ENCODE measurements around the gene ENO1. TPM values are rescaled to one million over a fixed set of nuclear protein-coding genes. Genes with fewer than 3 reads are reported as not detected.
A peak's percentile ranks its signal among the peaks of the same experiment; 100 is the strongest.
"Not testable (repeated sequence)": the region's sequence is repeated elsewhere in the genome, so short reads cannot be mapped to it uniquely, and the experiment has no call there.

Gene ENO1
- 1,108 and 1,420 TPM in 2 replicates for total RNA-seq

DNA sequence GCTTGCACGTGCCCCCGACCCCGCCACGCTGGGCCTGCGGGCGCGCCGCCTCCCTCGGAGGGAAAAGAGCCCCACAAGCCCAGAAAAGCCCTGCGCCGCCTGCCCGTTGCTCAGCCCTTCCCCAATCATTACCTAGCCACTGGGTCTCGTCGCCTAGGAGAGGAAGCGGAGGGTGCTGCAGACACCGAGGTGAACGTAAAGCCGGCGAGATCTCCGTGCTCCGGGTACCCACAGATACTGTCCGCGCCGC, at the start of gene ENO1:
Gene ENO1, minus strand, starts transcription at position 239 of the 250 bp plus-strand sequence. CDS start 3,778 bp downstream, outside the sequence.
- no peak for DNase-seq (ENCODE audit: extremely low read depth, low read depth, low spot score)

DNA sequence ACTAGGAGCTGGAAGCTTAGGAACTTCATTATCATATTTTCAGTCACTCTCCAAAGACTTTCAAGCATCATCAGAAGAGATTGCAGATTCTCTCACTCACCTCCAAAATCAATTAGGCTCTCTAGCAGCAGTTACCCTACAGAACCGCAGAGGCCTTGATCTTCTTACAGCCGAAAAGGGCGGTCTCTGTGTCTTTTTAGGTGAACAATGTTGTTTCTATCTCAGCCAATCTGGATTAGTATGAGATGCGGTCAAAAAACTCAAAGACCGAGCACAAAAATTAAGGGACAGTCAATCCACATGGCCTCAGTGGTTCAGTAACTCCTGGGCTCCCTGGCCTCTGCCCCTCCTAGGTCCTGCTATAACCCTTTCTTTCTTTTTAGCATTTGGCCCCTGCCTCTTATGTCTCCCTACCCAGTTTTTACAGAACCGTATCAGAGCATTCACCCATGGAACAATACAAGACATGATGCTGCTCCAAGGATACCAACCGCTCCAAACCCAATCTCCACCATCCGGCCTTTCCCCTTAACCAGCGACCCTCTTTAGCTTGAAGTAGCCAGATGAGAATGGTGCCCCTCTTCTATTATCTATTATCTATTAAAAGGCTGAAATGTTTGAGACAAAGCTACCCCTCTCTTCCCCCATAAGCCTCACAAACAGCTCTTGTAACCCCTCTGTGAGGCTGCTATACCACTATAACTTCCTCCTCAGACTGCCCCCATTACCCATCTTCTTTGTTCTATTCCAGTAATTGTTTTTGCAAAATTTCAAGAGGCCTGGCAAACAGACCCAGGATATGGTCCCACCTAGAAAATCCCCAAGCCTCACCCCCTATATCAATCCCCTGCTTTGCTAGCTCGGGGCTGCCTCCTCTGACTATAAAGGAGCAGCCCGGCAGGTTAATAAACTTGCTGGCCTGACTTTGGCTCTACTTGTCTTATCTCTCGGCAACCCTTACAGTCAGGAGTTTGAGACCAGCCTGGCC, 48.5 kb upstream of the ENO1 start:
- DNase-seq (ENCODE audit: extremely low read depth, low read depth, low spot score), result no peak

DNA sequence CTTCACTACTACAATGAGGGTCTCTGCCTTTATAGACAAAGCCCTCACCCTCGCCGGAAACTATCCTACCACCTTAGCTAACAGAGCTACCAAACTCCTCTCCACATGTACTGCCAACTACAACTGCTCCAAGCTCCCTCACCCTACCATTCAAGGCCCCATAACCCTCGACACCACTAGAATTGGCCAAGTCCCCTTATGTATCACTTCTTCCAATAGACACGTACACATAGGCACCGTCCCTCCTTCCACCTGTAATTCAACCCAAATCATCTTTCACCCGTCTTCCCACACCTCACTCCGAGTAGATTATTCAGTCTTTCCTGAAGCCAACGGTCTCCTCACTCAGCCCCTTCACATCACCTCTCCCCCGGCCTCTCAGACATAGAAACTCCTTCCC, 47.5 kb upstream of the ENO1 start:
- DNase-seq (ENCODE audit: extremely low read depth, low read depth, low spot score), result no peak

DNA sequence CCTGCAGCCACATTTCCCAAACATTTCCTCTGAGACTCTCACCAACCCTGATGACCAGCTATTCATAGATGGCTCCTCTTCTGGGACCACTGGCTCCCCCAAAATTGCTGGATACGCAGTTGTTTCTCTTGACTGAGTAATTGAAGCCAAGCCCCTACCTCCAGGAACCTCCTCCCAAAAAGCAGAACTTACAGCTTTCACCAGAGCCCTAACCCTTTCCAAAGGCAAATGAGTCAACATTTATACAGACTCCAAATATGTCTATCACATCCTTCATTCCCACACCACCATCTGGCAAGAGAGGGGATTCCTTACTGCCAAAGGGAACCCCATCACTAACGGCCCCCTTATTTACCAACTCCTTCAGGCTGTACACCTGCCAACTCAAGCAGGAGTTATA, 46.9 kb upstream of the ENO1 start:
- DNase-seq (ENCODE audit: extremely low read depth, low read depth, low spot score), result no peak

DNA sequence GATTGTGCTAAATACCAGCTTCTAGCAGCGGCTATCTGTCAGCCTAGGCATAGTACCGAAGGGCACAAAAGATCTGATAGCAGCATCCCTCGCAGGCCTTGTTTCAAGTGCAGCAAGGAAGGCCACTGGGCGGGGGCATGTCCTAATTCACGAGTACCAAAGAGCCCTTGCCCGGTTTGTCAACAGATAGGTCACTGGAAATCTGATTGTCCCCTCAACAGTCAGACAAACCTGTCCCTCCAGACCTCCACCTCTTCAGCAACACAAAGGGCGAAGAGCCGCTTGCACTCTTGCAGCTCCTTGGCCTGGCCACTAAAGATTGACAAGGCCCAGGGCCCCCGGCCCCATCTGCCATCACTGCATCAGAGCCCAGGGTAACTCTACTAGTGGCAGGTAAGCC, 44.5 kb upstream of the ENO1 start:
- no peak for DNase-seq (ENCODE audit: extremely low read depth, low read depth, low spot score)

DNA sequence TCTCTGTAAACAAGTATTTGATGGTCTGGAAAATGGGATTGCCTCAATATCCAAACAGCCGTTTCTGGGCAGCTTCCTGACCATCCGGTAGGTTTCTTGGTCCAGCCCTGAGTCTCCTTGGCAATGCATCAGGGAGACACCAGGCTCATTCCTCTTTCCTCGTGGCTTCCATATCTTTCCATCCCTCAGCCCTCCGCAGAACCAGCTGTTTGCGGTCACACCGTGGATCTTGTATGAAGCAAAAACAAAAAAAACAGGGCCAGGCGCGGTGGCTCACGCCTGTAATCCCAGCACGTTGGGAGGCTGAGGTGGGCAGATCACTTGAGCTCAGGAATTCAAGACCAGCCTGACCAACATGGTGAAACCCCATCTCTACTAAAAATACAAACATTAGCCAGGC, 39.0 kb upstream of the ENO1 start:
- not testable (repeated sequence) for DNase-seq (ENCODE audit: extremely low read depth, low read depth, low spot score)

DNA sequence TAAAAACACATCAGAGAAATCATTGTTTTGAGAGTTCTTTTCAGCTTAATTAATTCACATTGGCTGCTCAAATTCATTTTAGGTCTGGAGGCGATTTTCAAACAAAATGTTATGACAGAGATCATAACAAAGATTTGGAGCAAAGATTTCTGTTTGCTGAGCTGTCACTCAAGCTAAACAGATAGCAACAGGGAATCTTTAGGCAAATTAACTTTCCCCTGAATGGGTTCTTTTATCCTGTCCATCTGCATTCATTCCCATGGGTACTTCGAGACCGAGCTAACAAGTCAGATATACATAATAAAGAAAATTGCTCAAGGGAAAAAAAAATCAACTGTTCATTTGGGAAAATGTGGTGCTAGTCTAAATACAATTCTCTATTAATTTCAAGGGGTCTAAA, 37.0 kb upstream of the ENO1 start:
- DNase-seq (ENCODE audit: extremely low read depth, low read depth, low spot score), result no peak

DNA sequence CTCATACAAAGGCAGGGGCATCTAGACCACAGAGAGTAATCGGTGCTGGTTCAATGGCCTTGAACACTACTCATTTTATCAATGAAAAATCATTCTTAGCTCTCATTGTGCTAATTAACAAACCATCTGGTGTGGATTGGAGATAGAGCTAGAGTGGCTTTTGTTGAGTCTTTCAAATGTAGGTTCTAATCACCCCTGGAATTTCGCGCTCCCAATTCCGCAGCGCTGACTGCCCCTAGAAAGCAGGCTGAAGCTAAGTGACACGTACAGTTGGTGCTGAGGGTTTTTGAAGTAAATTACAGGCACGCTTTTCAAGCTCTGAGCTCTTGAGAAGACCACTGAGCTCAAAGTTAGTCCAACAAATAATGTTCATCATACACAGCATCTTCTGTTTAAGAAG, 36.0 kb upstream of the ENO1 start:
- DNase-seq (ENCODE audit: extremely low read depth, low read depth, low spot score), result no peak

DNA sequence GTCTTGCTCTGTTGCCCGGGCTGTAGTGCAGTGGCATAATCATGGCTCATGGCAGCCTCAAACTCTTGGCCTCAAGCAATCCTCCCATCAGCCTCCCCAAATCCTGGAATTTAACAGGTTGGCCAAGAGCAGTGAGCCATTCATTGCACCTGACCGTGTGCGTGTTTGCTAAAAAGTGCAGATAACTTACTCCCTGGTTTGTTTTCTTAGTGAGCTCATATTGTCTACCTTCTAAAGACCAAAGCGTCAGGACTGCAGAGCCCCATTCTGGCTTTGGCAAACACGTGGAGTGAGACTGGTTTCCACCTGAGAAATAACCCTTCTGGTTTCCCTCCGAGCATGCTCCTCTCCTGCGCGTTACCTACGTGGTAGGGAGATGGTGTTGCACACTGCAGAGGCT, 35.0 kb upstream of the ENO1 start:
- no peak for DNase-seq (ENCODE audit: extremely low read depth, low read depth, low spot score)

DNA sequence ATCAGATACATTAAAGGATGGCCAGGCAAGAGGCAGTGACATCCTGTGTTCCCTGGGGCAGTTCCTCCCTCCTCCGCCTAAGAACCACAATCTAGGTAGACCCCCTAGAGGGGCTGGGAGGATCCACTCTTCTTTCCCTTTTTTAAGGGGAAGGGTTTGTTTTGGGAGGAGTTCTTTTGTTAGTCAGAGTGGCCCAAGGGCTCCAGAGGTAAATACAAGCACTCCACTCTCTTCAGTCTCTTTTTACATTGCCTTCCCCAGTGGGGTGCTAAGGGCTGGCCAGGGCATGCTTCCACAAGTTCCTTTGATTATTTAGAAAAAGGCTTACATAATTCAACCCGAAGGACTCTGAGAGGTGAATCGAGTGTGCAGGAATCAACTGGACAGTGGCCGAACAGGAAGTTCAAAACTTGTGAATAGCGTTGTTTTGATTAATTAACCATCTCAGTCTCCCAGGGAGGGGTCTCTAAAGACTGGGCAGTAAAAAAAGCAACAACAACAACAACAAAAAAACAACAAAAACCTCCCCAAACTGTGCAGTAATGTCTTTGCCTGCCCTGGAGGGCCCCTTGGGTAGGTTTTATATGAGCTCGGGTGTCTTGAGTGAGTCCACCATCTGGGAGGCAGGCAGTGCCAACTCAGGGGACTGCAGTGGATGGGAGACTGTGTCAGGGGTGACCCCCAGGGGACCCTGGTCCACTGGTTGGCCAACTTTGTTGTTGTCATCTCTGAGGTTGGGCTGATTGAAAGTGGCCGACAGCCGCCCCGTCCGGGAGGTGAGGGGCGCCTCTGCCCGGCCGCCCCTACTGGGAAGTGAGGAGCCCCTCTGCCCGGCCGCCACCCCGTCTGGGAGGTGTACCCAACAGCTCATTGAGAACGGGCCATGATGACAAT, 33.2 kb upstream of the ENO1 start:
- DNase-seq (ENCODE audit: extremely low read depth, low read depth, low spot score), result no peak

DNA sequence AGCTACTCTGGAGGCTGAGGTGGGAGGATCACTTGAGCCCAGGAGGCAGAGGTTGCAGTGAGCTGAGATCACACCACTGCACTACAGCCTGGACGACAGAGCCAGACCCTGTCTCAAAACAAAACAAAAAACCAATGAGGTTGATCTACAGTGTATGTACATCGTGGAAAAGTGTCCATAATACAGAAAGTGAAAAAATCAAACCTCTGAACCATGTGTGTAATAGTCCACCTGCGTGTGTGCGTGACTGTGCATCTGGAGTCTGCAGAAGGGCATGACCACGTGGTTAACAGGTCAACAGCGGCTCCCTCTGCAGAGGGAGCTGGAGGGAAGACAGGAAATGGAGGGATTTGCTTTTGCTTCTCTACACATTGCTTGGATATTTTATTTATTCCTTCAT, 32.4 kb upstream of the ENO1 start:
- DNase-seq (ENCODE audit: extremely low read depth, low read depth, low spot score), result no peak

DNA sequence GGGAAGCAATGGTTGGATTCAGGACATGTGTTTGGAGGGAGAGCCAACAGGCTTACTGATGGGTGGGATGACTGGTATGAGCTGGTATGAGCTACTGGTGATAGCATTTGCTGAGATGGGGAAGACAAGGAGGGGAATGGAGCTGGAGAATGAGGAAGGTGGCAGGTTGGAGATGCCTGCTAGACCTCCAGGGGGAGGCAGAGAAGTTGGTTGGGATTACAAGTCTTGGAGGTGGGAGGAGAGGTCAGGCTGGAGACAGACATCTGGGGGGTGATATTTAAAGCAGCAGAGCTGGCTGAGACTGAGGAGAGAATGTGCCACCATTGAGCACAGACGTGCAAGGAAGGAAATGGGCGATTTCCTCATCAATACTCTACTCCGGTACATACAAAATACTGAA, 31.8 kb upstream of the ENO1 start:
- no peak for DNase-seq (ENCODE audit: extremely low read depth, low read depth, low spot score)

DNA sequence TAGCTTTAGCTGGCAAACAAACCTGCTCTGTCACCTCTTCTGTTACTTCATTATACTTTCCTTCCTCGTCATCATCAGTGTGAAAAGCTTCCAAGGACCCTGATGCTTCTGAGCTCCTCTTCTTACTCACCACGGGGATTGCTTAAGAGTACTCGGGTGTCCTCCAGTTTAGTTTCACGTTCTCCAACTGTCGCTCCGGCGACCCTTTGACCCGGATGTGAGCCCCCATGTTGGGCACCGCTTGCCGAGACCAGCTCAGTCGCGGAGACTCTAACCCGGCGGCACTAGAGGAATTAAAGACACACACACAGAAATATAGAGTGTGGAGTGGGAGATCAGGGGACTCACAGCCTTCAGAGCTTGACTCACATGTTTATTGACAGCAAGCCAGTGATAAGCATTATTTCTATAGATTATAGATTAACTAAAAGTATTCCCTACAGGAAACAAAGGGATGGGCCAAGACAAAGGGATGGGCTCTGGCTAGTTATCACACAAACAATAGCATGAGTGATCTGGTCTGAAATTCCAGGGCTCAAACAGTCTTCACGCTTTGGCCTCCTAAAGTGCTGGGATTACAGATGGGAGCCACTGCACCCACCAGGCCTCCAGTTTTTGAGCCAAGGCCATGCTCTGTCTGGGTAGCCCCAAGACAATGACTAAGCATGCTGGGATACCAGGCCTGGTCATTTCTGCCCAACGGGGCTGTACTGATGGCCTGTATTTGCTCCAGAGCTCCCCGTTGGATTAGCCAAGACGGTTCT, 30.1 kb upstream of the ENO1 start:
- no peak for DNase-seq (ENCODE audit: extremely low read depth, low read depth, low spot score)

DNA sequence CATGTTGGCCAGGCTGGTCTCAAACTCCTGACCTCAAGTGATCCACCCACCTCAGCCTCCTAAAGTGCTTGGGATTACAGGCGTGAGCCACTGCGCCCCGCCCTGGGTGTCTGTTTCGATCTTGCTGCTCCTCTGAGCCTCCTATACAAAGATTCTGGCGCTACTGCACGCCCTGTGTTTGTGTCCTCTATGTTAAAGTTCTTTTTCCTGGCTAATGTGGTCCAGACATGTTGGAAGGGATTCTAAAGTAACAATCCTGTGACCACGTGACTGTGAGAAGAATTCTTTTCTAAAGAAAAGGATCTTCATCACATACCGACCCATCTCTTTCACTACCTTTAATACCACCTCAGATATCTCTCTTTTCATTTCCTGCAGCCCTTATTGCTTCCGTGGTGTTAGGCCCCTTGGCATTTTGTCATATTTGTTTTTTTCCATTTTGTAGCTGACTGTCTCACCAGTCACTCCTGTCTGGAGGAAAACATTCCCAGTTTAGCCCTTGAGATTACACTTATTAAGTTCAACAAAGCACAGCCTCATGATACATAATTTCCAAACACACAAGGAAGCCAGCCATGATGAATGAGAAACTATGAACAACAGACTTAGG, 27.2 kb upstream of the ENO1 start:
- DNase-seq (ENCODE audit: extremely low read depth, low read depth, low spot score), result no peak

DNA sequence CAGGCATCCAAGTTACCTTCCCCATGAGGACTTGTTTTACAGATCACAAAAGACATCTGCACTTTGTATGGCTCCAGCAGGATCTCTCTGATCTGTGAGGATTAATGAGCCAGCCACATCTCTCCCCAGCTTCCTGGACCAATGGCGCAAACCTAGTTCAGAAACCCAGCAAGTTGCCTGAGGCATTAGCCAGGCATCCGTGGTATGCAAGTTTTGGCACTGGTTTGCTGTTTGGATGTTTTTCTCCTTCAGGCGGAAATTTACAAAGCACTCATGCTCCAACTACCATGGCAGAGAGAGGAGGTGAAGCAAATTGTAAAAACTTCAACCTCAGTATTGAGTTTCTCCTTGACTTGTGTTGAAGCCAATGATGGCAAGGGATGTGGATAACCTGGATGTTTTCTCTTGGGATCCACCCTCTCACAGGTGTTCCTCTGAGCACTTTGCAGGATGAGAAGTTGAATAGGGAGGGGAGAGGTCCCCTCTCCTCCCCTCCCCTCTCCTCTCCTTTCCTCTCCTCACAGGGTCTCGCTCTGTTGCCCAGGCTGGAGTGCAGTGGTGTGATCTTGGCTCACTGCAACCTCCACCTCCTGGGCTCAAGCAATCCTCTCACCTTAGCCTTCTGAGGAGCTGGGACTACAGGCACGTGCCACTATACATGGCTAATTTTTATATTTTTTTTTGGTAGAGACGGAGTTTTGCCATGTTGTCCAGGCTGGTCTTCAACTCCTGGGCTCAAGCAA, 25.6 kb upstream of the ENO1 start:
- DNase-seq (ENCODE audit: extremely low read depth, low read depth, low spot score), result peak; percentile 76

DNA sequence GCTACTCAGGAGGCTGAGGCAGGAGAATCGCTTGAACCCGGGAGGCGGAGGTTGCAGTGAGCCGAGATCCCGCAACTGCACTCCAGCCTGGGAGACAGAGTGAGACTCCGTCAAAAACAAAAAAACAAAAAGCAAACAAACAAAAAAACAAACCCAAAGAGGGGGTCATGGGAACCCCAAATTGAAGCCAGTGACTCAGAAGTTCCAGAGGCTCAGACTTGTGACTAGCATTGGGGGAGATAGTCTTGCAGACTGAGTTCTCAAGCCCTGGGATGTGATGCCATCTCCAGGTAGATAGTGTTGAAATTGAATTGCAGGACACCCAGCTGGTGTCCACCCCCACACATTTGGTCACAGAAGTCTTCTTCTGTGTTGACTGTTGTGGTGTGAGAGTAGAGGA, 24.9 kb upstream of the ENO1 start:
- DNase-seq (ENCODE audit: extremely low read depth, low read depth, low spot score), result no peak

DNA sequence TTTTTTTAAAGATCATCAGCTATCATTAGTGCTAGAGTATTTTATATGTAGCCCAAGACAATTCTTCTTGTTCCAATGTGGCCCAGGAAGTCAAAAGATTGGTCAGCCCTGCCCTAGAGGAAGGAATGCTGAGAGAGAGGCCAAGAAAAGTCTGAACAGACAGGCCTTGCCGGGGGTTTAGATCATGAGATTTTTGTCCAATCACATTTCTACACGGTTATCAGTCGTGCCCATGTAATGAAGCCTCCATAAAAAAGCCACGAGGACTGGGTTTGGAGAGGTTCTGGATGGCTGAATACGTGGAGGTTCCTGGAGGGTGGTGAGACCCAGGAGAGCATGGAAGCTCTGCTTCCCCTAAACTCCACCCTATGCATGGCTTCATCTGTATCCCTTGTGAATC, 24.3 kb upstream of the ENO1 start:
- DNase-seq (ENCODE audit: extremely low read depth, low read depth, low spot score), result no peak

DNA sequence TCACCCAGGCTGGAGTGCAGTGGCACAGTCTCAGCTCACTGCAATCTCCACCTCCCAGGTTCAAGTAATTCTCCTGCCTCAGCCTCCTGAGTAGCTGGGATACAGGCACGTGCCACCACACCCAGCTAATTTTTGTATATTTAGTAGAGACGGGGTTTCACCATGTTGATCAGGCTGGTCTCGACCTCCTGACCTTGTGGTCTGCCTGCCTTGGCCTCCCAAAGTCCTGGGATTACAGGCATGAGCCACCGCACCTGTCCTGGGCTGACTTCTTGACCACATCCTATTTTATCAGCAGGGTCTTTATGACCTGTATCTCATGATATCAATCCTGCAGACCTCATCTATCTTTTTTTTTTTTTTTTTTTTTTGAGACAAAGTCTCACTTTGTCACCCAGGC, 22.2 kb upstream of the ENO1 start:
- not testable (repeated sequence) for DNase-seq (ENCODE audit: extremely low read depth, low read depth, low spot score)

DNA sequence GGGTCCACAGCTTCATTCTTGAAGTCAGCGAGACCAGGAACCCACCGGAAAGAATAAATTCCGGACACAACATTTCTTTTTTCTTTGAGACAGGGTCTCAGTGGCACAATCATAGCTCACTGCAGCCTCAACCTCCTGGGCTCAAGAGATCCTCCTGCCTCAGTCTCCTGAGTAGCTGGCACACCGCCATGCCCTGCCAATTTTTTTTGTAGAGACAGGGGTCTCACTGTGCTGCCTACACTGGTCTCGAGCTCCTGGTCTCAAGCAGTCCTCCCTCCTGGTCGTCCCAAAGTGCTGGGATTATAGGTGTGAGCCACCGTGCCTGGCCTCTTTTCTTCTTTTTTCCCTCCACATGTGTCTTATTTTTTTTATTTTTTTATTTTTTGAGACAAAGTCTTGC, 20.6 kb upstream of the ENO1 start:
- DNase-seq (ENCODE audit: extremely low read depth, low read depth, low spot score), result no peak

DNA sequence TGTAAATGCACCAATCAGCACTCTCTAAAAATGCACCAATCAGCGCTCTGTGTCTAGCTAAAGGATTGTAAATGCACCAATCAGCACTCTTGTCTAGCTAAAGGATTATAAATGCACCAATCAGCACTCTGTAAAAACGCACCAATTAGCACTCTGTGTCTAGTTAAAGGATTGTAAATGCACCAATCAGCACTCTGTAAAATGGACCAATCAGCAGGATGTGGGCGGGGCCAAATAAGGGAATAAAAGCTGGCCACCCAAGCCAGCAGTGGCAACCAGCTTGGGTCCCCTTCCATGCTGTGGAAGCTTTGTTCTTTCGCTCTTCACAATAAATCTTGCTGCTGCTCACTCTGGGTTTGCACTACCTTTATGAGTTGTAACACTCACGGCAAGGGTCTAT, 19.9 kb upstream of the ENO1 start:
- not testable (repeated sequence) for DNase-seq (ENCODE audit: extremely low read depth, low read depth, low spot score)
